OCI-LY1 (cell line): ENCODE measurements around the gene MARK1.

Experiments used
- CTCF ChIP-seq: fragments of 200-600 bp; sonication (generic), shearing (Covaris generic); IDR thresholded peaks from 2 replicates; pipeline ENCODE4 v1.5.1; 2017; ENCODE audit warnings: mild to moderate bottlenecking, antibody characterized with exemption, low read length, moderate library complexity, mixed read lengths
- EZH2 ChIP-seq: fragments of 200-600 bp; sonication (generic), shearing (Covaris generic); IDR thresholded peaks from 2 replicates; pipeline ENCODE4 v1.8.0; 2017; ENCODE audit warnings: borderline replicate concordance, mixed run types, mild to moderate bottlenecking, antibody characterized with exemption, low read length, moderate library complexity, mixed read lengths

- TF ChIP-seq EZH2 (no peak), CTCF (no peak)
Measured at GRCh38 chr1:220572416-220572815, 44.5 kb downstream of the MARK1 start.
